D721Med (cell line): ENCODE measurements around the gene ZNF438.
"Not testable (repeated sequence)": the region's sequence is repeated elsewhere in the genome, so short reads cannot be mapped to it uniquely, and the experiment has no call there.

ENCODE experiments used
- DNase-seq: peaks from one replicate; pipeline ENCODE4 v3.0.0; 2011; ENCODE audit warnings: low spot score; ENCODE audit not compliant: insufficient read length
- FAIRE-seq: peaks from 2 replicates; lab custom pipeline; 2011; peaks lifted over from hg19 to GRCh38; lab: Jason Lieb, UNC
- TF ChIP-seq, protein P1 (sequence below): IDR thresholded peaks from 2 replicates; pipeline ENCODE4 v1.5.1; 2012; ENCODE audit warnings: mild to moderate bottlenecking, control low read depth; ENCODE audit not compliant: insufficient read depth; ENCODE audit errors: missing control alignments

The ZNF438 gene

DNA sequence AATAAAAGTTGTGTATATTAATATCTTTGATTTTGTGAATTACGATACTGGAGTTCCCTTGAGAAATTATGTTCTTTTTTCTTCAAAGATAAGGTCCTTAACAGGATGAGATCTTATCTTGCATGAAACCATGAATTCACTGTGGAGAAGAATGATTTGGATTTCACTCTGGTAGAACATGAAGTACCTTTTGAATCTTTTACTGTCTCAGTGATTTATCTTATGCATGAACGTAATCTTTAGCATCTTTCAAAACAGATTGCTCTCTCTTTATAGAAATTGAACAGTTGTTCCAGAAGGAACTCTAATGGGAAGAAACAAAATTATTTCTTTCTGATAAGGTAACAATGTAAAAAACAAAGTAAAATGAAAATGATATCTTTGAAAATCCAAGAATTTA, 11.0 kb upstream of the ZNF438 start:
- FAIRE-seq (peak; percentile 21), DNase-seq (no peak)
- TF ChIP-seq, protein P1, sequence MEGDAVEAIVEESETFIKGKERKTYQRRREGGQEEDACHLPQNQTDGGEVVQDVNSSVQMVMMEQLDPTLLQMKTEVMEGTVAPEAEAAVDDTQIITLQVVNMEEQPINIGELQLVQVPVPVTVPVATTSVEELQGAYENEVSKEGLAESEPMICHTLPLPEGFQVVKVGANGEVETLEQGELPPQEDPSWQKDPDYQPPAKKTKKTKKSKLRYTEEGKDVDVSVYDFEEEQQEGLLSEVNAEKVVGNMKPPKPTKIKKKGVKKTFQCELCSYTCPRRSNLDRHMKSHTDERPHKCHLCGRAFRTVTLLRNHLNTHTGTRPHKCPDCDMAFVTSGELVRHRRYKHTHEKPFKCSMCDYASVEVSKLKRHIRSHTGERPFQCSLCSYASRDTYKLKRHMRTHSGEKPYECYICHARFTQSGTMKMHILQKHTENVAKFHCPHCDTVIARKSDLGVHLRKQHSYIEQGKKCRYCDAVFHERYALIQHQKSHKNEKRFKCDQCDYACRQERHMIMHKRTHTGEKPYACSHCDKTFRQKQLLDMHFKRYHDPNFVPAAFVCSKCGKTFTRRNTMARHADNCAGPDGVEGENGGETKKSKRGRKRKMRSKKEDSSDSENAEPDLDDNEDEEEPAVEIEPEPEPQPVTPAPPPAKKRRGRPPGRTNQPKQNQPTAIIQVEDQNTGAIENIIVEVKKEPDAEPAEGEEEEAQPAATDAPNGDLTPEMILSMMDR, result no peak

DNA sequence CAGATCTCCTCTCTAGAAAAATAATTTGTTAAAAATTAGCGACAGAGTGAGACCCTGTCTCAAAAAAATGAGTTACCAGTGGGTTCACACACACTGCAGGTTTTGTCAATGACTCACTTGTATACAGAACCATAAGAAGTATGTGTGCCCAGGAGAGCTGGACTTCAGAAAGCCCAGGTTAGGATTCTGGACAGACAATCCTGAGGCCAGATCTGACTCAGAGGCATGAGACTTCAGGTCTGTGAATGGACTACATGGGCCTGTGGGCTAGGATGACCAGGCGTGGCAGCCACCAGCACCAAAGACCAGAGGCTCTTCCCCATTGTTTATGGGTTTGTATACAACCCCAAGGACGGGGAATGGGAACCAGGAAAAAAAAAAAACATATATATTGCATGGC, 9.3 kb upstream of the ZNF438 start:
- TF ChIP-seq, protein P1, result no peak
- FAIRE-seq (no peak), DNase-seq (no peak)

DNA sequence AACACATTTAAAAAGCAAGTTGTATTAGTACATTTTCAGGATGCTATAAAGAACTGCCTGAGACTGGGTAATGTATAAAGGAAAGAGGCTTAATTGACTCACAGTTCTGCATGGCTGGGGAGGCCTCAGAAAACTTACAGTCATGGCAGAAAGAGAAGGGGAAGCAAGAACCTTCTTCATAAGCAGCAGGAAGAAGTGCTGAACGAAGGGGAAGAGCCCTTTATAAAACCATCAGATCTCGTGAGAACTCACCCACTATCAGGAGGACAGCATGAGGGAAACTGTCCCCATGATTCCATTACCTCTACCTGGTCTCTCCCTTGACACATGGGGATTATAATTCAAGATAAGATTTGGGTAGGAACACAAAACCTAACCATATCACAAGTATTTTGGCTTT, 7.3 kb upstream of the ZNF438 start:
- DNase-seq, FAIRE-seq: not testable (repeated sequence)

DNA sequence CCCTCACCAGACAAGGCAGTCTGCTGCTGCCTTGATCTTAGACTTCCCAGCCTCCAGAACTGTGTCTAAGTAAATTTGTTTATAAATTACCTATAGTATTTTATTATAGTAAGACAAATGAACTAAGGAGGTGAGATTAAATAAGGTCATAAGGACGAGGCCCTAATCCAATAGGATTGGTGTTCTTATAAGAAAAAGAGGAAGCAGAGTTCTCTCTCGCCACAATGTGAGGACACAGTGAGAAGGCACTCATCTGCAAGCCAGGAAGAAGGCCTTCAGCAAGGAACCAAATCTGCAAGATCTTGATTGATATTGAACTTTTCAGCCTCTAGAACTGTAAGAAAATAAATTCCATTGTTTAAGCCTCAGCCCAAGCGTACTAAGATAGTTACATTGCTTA, 6.1 kb upstream of the ZNF438 start:
- TF ChIP-seq, protein P1, result no peak
- FAIRE-seq (no peak), DNase-seq (no peak)

DNA sequence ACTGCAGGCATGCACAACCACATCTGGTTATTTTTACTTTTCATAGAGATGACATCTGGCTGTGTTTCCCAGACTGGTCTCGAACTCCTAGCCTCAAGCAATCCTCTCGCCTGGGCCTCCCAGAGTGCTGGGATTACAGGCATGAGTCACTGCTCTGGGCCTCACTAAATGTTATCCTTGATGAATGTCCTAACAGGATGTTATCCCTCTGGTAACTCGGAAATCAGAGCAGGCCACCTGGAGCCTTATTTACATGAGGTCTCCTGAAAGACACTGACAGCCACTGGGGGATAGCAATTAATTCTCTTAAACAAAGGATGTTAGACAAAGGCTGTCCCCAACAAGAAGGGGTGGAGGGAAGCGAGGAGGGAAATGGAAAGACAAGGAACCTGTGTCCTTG, 4.5 kb upstream of the ZNF438 start:
- TF ChIP-seq, protein P1, result no peak
- no peak for DNase-seq
- no peak for FAIRE-seq

DNA sequence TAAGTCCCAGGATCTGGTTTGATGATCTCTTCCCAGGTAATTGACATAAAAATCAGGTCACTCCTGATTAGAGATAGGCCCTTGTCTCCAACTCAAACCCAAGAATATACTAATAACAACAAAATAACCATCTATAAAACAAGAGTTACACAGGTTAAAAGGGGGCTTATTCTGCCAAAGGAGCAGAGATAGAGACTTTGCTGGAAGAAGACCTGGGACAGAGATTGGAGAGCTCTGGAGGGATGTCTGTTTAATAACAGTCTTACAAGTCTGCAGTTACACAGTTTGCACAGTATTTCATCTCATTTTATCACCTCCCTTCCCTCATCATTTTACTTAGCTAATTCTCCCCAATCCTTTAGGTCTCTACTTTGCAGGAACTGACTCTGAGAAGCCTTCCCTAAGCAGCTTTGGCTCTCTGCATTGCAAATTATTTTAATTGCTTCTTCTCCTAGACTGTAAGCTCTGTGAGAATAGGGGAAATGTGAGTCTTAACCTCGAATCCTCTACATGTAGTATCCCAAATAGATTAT, 3.7 kb upstream of the ZNF438 start:
- FAIRE-seq (peak; percentile 88), DNase-seq (no peak)
- TF ChIP-seq, protein P1, result no peak

DNA sequence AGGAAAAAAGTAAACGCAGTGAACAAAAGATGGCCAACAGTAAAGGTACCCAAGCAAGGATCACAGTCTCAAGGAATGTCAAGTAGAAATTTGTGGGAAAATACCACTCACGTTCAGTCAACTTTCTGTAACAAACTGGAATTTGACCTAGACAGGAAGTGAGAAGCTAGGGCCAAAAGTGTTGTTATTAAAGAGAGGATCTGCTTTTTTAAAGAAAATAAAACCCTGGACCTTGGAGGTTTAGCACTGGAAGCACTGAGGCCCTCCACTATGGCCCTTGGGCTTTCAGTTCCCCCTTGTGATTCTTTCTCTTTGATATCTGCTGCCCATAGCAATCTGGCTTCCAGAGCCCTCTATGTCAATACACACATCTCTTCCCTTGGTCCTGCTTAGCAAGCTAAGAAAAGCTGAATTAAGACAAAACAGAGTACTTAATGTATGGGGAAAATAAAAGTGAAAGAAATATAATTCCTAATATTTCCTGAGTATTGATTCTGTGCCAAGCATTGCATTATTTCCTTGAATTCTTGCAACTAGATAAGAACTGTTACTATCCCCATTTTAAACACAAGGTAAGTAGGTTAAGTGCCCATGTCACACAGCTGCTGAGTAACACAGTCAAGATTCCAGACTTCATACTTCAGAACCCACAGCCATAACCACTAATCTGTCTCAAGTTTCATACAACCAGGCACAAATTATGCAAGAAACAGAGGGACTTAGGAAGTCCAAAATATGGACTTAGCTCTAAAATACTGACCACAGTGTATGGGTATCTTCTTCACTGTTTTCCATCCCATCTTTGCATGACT, 2.6 kb upstream of the ZNF438 start:
- FAIRE-seq (no peak), DNase-seq (no peak)
- TF ChIP-seq, protein P1, result no peak
